Upper lobe of left lung (tissue), 6 donors: ENCODE results near the gene FBXL17. TPM values are rescaled to one million over a fixed set of nuclear protein-coding genes. Genes with fewer than 3 reads are reported as not detected.

ENCODE experiments used
- ATAC-seq, 2 donors: fragments of 200-7000 bp; cut with Tn5 transposase; one replicate each; pipeline ENCODE4 v1.9.1; 2022; ENCODE audit warnings: mild to moderate bottlenecking in 2 of 2, moderate library complexity in 2 of 2; ENCODE audit not compliant: low FRiP score in 2 of 2
- DNase-seq, 2 donors: peaks; one replicate each; pipeline ENCODE4 v3.0.0-alpha.2; 2019 to 2020
- H3K27ac ChIP-seq, 4 donors: fragments of 200-600 bp; sonication (generic); one replicate each; pipeline ENCODE4 v1.5.1; 2016 to 2019
- H3K27me3 ChIP-seq, 4 donors: fragments of 200-600 bp; sonication (generic); one replicate each; pipeline ENCODE4 v1.5.1; 2017 to 2019
- H3K36me3 ChIP-seq, 4 donors: fragments of 200-600 bp; sonication (generic); one replicate each; pipeline ENCODE4 v1.5.1; 2016 to 2019
- H3K4me1 ChIP-seq, 4 donors: fragments of 200-600 bp; sonication (generic); one replicate each; pipeline ENCODE4 v1.5.1; 2018 to 2019
- H3K4me3 ChIP-seq, 4 donors: fragments of 200-600 bp; sonication (generic); one replicate each; pipeline ENCODE4 v1.5.1; 2017 to 2019; ENCODE audit warnings: mild to moderate bottlenecking in 2 of 4, moderate library complexity in 1 of 4
- H3K9me3 ChIP-seq, 4 donors: fragments of 200-600 bp; sonication (generic); one replicate each; pipeline ENCODE4 v1.5.1; 2018 to 2019
- CTCF ChIP-seq, 6 experiments: fragments of 450-650 bp in 4 of 6; fragments of 200-600 bp in 2 of 6; sonication (generic) in 2 of 6; IDR thresholded peaks; one replicate each; pipeline ENCODE4 v1.5.1; 2016 to 2019; ENCODE audit warnings: antibody characterized with exemption in 6 of 6
- EP300 ChIP-seq, 4 donors: sonication (generic); formaldehyde crosslinking; IDR thresholded peaks; one replicate each; pipeline ENCODE4 v1.5.1; 2017; ENCODE audit warnings: antibody characterized with exemption in 4 of 4, control low read depth in 2 of 4
- POLR2A ChIP-seq, 4 donors: fragments of 450-650 bp; IDR thresholded peaks; one replicate each; pipeline ENCODE4 v1.5.1; 2016 to 2017; ENCODE audit warnings: antibody characterized with exemption in 4 of 4, mild to moderate bottlenecking in 2 of 4
- POLR2AphosphoS5 ChIP-seq, 2 donors: sonication (generic); formaldehyde crosslinking; IDR thresholded peaks; one replicate each; pipeline ENCODE4 v1.5.1; 2017; ENCODE audit warnings: antibody characterized with exemption in 2 of 2
- WGBS, 2 donors: methylation state at CpG; one replicate each; pipeline ENCODE4 v1.1.5; 2017 to 2018; 5-methylcytosine and 5-hydroxymethylcytosine counted together
- total RNA-seq, 6 donors: library from RNA; depleted of rRNA in 4 of 6; stranded (reverse); fragments of >200 nt in 4 of 6; gene quantifications; one replicate each; pipeline versions ENCODE4 v1.1.0 to v1.2.1, GENCODE V29; 2016 to 2021
- donor health status: DM: no; HTN: no; CAD: no; lungs with moderate emphysema.
- donor health status: DM: no; HTN: yes; CAD: no; lungs with severe emphysema.

FBXL17 gene
- total RNA-seq, 6 donors from 2014 or later, result 10.0 to 47.1 (median 16.9) TPM

GRCh38 chr5:108104448-108104847, 277.4 kb downstream of the FBXL17 start:
- Histone ChIP-seq H3K27ac (no peak overlapping the region), H3K4me1 (peaks cover 0 to 6% (median 0%) of the 10 kb centered on the region in 4 donors), H3K27me3 (no peaks in the 10 kb centered on the region), H3K4me3 (no peak overlapping the region), H3K36me3 (no peaks in the 10 kb centered on the region), H3K9me3 (no peaks in the 10 kb centered on the region)
- no peak for TF ChIP-seq POLR2AphosphoS5 (IDR thresholded peaks at IDR 0.05)
- TF ChIP-seq CTCF (IDR thresholded peaks at IDR 0.05), result no peak
- TF ChIP-seq EP300 (IDR thresholded peaks at IDR 0.05), result no peak
- TF ChIP-seq POLR2A (IDR thresholded peaks at IDR 0.05), result no peak
- WGBS, 2 donors, result 81 to 98% methylated on average over 1 of the region's 1 CpG
- ATAC-seq (no peak), DNase-seq (no peak)

- WGBS, 2 donors, result 94% methylated on average over 3 of the region's 3 CpGs
- H3K4me1 ChIP-seq, result peaks cover 0 to 6% (median 0%) of the 10 kb centered on the region in 4 donors
- H3K36me3 ChIP-seq, result no peaks in the 10 kb centered on the region
- TF ChIP-seq CTCF (IDR thresholded peaks at IDR 0.05), result no peak
- TF ChIP-seq POLR2A (IDR thresholded peaks at IDR 0.05), result no peak
- no peak for TF ChIP-seq EP300 (IDR thresholded peaks at IDR 0.05)
- TF ChIP-seq POLR2AphosphoS5 (IDR thresholded peaks at IDR 0.05), result no peak
- DNase-seq (no peak), ATAC-seq (no peak)
- H3K27ac ChIP-seq, result no peak overlapping the region
- no peaks in the 10 kb centered on the region for H3K27me3 ChIP-seq
- H3K4me3 ChIP-seq, result no peak overlapping the region
- H3K9me3 ChIP-seq, result no peaks in the 10 kb centered on the region
Measured at GRCh38 chr5:108102463-108102862, 279.4 kb downstream of the FBXL17 start.

- peaks cover 0 to 6% (median 0%) of the 10 kb centered on the region in 4 donors for H3K4me1 ChIP-seq
- H3K4me3 ChIP-seq, result no peak overlapping the region
- H3K9me3 ChIP-seq, result no peaks in the 10 kb centered on the region
- H3K27me3 ChIP-seq, result no peaks in the 10 kb centered on the region
- TF ChIP-seq EP300 (IDR thresholded peaks at IDR 0.05) (no peak), CTCF (IDR thresholded peaks at IDR 0.05) (no peak), POLR2AphosphoS5 (IDR thresholded peaks at IDR 0.05) (no peak), POLR2A (IDR thresholded peaks at IDR 0.05) (no peak)
- ATAC-seq, result no peak
- WGBS, 2 donors, result 70 to 91% methylated on average over 3 of the region's 3 CpGs
- no peak for DNase-seq
- H3K36me3 ChIP-seq, result no peaks in the 10 kb centered on the region
- H3K27ac ChIP-seq, result no peak overlapping the region
Measured at GRCh38 chr5:108101821-108102220, 280.1 kb downstream of the FBXL17 start.

GRCh38 chr5:108101130-108101529, 280.8 kb downstream of the FBXL17 start:
- no peak overlapping the region for H3K27ac ChIP-seq
- no peak for ATAC-seq
- 29 to 37% methylated on average over 1 of the region's 1 CpG for WGBS, 2 donors
- H3K4me3 ChIP-seq, result no peak overlapping the region
- H3K36me3 ChIP-seq, result no peaks in the 10 kb centered on the region
- DNase-seq, result no peak
- no peaks in the 10 kb centered on the region for H3K27me3 ChIP-seq
- TF ChIP-seq EP300 (IDR thresholded peaks at IDR 0.05), result no peak
- TF ChIP-seq POLR2AphosphoS5 (IDR thresholded peaks at IDR 0.05), result no peak
- TF ChIP-seq POLR2A (IDR thresholded peaks at IDR 0.05), result no peak
- TF ChIP-seq CTCF (IDR thresholded peaks at IDR 0.05), result no peak
- H3K4me1 ChIP-seq, result peaks cover 0 to 6% (median 0%) of the 10 kb centered on the region in 4 donors
- H3K9me3 ChIP-seq, result no peaks in the 10 kb centered on the region

- Histone ChIP-seq H3K9me3 (no peaks in the 10 kb centered on the region), H3K36me3 (no peaks in the 10 kb centered on the region), H3K27me3 (no peaks in the 10 kb centered on the region), H3K27ac (no peak overlapping the region), H3K4me1 (no peaks in the 10 kb centered on the region), H3K4me3 (no peak overlapping the region)
- TF ChIP-seq POLR2AphosphoS5 (IDR thresholded peaks at IDR 0.05) (no peak), EP300 (IDR thresholded peaks at IDR 0.05) (no peak), POLR2A (IDR thresholded peaks at IDR 0.05) (no peak), CTCF (IDR thresholded peaks at IDR 0.05) (no peak)
- DNase-seq (no peak), ATAC-seq (no peak)
- WGBS, 2 donors, result 54 to 55% methylated on average over 1 of the region's 1 CpG
Measured at GRCh38 chr5:108094800-108095199, 287.1 kb downstream of the FBXL17 start.
